ENCODE results near the gene SRPX2. TPM values are rescaled to one million over a fixed set of nuclear protein-coding genes. Genes with fewer than 3 reads are reported as not detected.
"Not testable (repeated sequence)": the region's sequence is repeated elsewhere in the genome, so short reads cannot be mapped to it uniquely, and the experiment has no call there.

The SRPX2 gene
- total RNA-seq, 1 donor from 2014 or later: 29.7 TPM

- DNase-seq (ENCODE audit: low read depth): no peak
These were observed 56.8 kb downstream of the SRPX2 start for GRCh38 chrX:100700809-100701208.

- DNase-seq (ENCODE audit: low read depth): no peak
These were observed 60.7 kb downstream of the SRPX2 start for GRCh38 chrX:100704581-100705203.

- no peak for DNase-seq (ENCODE audit: low read depth)
These were observed 66.8 kb downstream of the SRPX2 start for GRCh38 chrX:100710816-100711215.

GRCh38 chrX:100717363-100717762, 73.4 kb downstream of the SRPX2 start:
- DNase-seq (ENCODE audit: low read depth): no peak

- DNase-seq (ENCODE audit: low read depth): no peak
These were observed 75.1 kb downstream of the SRPX2 start for GRCh38 chrX:100719139-100719538.

- no peak for DNase-seq (ENCODE audit: low read depth)
These were observed 76.3 kb downstream of the SRPX2 start for GRCh38 chrX:100720301-100720700.

GRCh38 chrX:100721328-100721727, 77.3 kb downstream of the SRPX2 start:
- no peak for DNase-seq (ENCODE audit: low read depth)

- not testable (repeated sequence) for DNase-seq (ENCODE audit: low read depth)
These were observed 80.0 kb downstream of the SRPX2 start for GRCh38 chrX:100724006-100724405.

Other genes with a start within 250 kb of the SRPX2 start
- gene PCDH19, start 233.9 kb upstream of the SRPX2 start, total RNA-seq: 0.15 and 0.17 TPM in 2 replicates
- not detected in 2 replicates for gene TNMD, start 59.3 kb upstream of the SRPX2 start, total RNA-seq
- 56.6 and 79.7 TPM in 2 replicates for gene TSPAN6, start 7.4 kb upstream of the SRPX2 start, total RNA-seq
- gene SYTL4, start 87.9 kb downstream of the SRPX2 start, total RNA-seq: 7.1 and 8.6 TPM in 2 replicates
- 22.7 and 22.9 TPM in 2 replicates for gene CSTF2, start 176.2 kb downstream of the SRPX2 start, total RNA-seq
- gene NOX1, start 230.2 kb downstream of the SRPX2 start, total RNA-seq: not detected in 2 replicates